K562 (cell line): ENCODE results near the gene GPRIN1. TPM values are rescaled to one million over a fixed set of nuclear protein-coding genes. Genes with fewer than 3 reads are reported as not detected.

Experiments
- ATAC-seq: fragments of 200-7000 bp; cut with Tn5 transposase; 3 replicates; pipeline ENCODE4 v1.9.1; 2020; ENCODE audit warnings: moderate library complexity
- BruUV-seq: library from RNA; stranded (reverse); fragments of 400-500 nt; replicated peaks from 2 replicates; lab custom pipeline; 2021; lab: Mats Ljungman, UMichigan
- CTCF ChIA-PET: fragments of 300-600 bp; formaldehyde crosslinking; extraction: SDS; loops from one replicate; lab custom pipeline; 2021; ENCODE audit warnings: low intra/inter-chr PET ratio; lab: Yijun Ruan, JAX
- POLR2A ChIA-PET: fragments of 300-600, 350-650 bp; sonication (Branson Sonifier 250); formaldehyde crosslinking; extraction: SDS; loops from one replicate; lab custom pipeline; 2021; ENCODE audit warnings: antibody characterized with exemption, inconsistent platforms; lab: Yijun Ruan, JAX
- DNase-seq, 4 experiments: peaks; one replicate each; pipeline versions ENCODE4 v3.0.0 to v3.0.0-alpha.2; 2011 to 2018; ENCODE audit warnings: low spot score in 3 of 4, mixed read lengths in 3 of 4; ENCODE audit errors: extremely low read depth in 1 of 4
- FAIRE-seq: peaks from 2 replicates; lab custom pipeline; 2011; peaks lifted over from hg19 to GRCh38; lab: Jason Lieb, UNC
- H2AFZ ChIP-seq: 2 replicates; pipeline ENCODE4 v1.6.0; 2011; ENCODE audit warnings: low read depth, low read length, control low read depth, inconsistent platforms
- H3K27ac ChIP-seq: fragments of 200-600 bp; 3 replicates; pipeline ENCODE4 v1.8.0; 2011; ENCODE audit warnings: low read depth, mild to moderate bottlenecking, control low read depth, inconsistent platforms, low read length, moderate library complexity, mixed read lengths; ENCODE audit errors: extremely low read depth
- H3K27me3 ChIP-seq, 2 experiments: fragments of 300-600 bp in 1 of 2; 2 replicates in 1 of 2; 3 replicates in 1 of 2; pipeline versions ENCODE4 v1.6.0 to v1.8.0; 2011; ENCODE audit warnings: inconsistent platforms in 2 of 2, low read length in 2 of 2, mild to moderate bottlenecking in 1 of 2, mixed read lengths in 1 of 2, moderate library complexity in 1 of 2; ENCODE audit not compliant: control insufficient read depth in 2 of 2, insufficient read depth in 2 of 2
- H3K36me3 ChIP-seq: fragments of 300-600 bp; 3 replicates; pipeline ENCODE4 v1.8.0; 2011; ENCODE audit warnings: mild to moderate bottlenecking, low read length, inconsistent platforms; ENCODE audit not compliant: control insufficient read depth, insufficient read depth
- H3K4me1 ChIP-seq, 2 experiments: fragments of 200-600 bp in 1 of 2; replicated peaks in 1 of 2; 2 replicates in 1 of 2; 3 replicates in 1 of 2; pipeline versions ENCODE4 v1.5.1 to v1.8.0; 2011; ENCODE audit warnings: inconsistent platforms in 2 of 2, low read length in 2 of 2, mild to moderate bottlenecking in 1 of 2, mixed read lengths in 1 of 2, moderate library complexity in 1 of 2; ENCODE audit not compliant: control insufficient read depth in 2 of 2, insufficient read depth in 2 of 2
- H3K4me2 ChIP-seq: 2 replicates; pipeline ENCODE4 v1.6.1; 2011; ENCODE audit warnings: low read length, control low read depth, inconsistent platforms, mixed read lengths; ENCODE audit not compliant: insufficient read depth
- H3K4me3 ChIP-seq: fragments of 200-600 bp; sonication (generic), shearing (Covaris generic); 2 replicates; pipeline ENCODE4 v1.5.1; 2016; ENCODE audit warnings: control low read depth, inconsistent platforms
- H3K79me2 ChIP-seq: fragments of 200-600 bp; 3 replicates; pipeline ENCODE4 v1.8.0; 2011; ENCODE audit warnings: low read length, inconsistent platforms; ENCODE audit not compliant: control insufficient read depth, insufficient read depth
- H3K9ac ChIP-seq, 2 experiments: 2 replicates each; pipeline versions ENCODE4 v1.6.0 to v1.6.1; 2011; ENCODE audit warnings: low read depth in 2 of 2, low read length in 2 of 2, control low read depth in 1 of 2, inconsistent platforms in 1 of 2, mild to moderate bottlenecking in 1 of 2, mixed read lengths in 1 of 2; ENCODE audit not compliant: insufficient read depth in 1 of 2
- H3K9me1 ChIP-seq: one replicate; pipeline ENCODE4 v1.6.0; 2011; ENCODE audit warnings: inconsistent platforms, mild to moderate bottlenecking, low read length, moderate library complexity; ENCODE audit not compliant: control insufficient read depth, insufficient read depth
- H3K9me3 ChIP-seq: replicated peaks from 2 replicates; pipeline ENCODE4 v1.5.1; 2011; ENCODE audit warnings: low read depth, low read length, inconsistent platforms; ENCODE audit not compliant: control insufficient read depth, insufficient read depth
- H4K20me1 ChIP-seq: replicated peaks from 2 replicates; pipeline ENCODE4 v1.6.1; 2011; ENCODE audit warnings: low read length, inconsistent platforms, mixed read lengths; ENCODE audit not compliant: control insufficient read depth, insufficient read depth
- CREB1 ChIP-seq, 2 experiments: sonication (generic) in 1 of 2; formaldehyde crosslinking in 1 of 2; IDR thresholded peaks; 2 replicates each; pipeline versions ENCODE4 v1.6.1 to v1.8.0; 2012 to 2022; ENCODE audit warnings: inconsistent platforms in 1 of 2, mild to moderate bottlenecking in 1 of 2, missing genetic modification reagents in 1 of 2, moderate library complexity in 1 of 2
- CTBP1 ChIP-seq: fragments of 450-650 bp; IDR thresholded peaks from 2 replicates; pipeline ENCODE4 v1.6.1; 2016; ENCODE audit warnings: borderline replicate concordance
- E2F3 ChIP-seq: fragments of 250-450 bp; sonication (Bioruptor Pico); IDR thresholded peaks from 2 replicates; pipeline ENCODE4 v1.4.0; 2020; ENCODE audit warnings: mild to moderate bottlenecking
- HMG20A ChIP-seq: fragments of 450-650 bp; formaldehyde crosslinking; conservative IDR thresholded peaks from 2 replicates; pipeline ENCODE4 v1.4.0; 2020; ENCODE audit warnings: mild to moderate bottlenecking, mixed read lengths
- LCOR ChIP-seq: sonication (generic); formaldehyde crosslinking; IDR thresholded peaks from 2 replicates; pipeline ENCODE4 v1.8.0; 2022; ENCODE audit warnings: mild to moderate bottlenecking, missing genetic modification reagents
- MYC ChIP-seq, 2 experiments: fragments of 250-450 bp in 1 of 2; sonication (Bioruptor Pico) in 1 of 2; IDR thresholded peaks; 2 replicates each; pipeline versions ENCODE4 v1.5.1 to v1.6.1; 2012 to 2021; ENCODE audit warnings: low read depth in 2 of 2, borderline replicate concordance in 1 of 2, improper control_type of control experiment in 1 of 2, low read length in 1 of 2, mild to moderate bottlenecking in 1 of 2, moderate library complexity in 1 of 2
- NFE2L1 ChIP-seq: fragments of 450-650 bp; IDR thresholded peaks from 2 replicates; pipeline ENCODE4 v1.6.1; 2016; ENCODE audit warnings: missing genetic modification characterization, low read depth, mild to moderate bottlenecking, missing compliant biosample characterization, moderate library complexity, borderline replicate concordance
- NR3C1 ChIP-seq: sonication (generic); formaldehyde crosslinking; IDR thresholded peaks from 2 replicates; pipeline ENCODE4 v1.8.1; 2022; ENCODE audit warnings: missing genetic modification reagents
- POLR2A ChIP-seq: fragments of 450-650 bp; conservative IDR thresholded peaks from 2 replicates; pipeline ENCODE4 v1.6.1; 2016
- PTBP1 ChIP-seq: fragments of 200-400 bp; formaldehyde crosslinking; IDR thresholded peaks from 2 replicates; pipeline ENCODE4 v1.6.1; 2017; ENCODE audit warnings: low read depth, low read length
- RB1 ChIP-seq: fragments of 450-650 bp; IDR thresholded peaks from 2 replicates; pipeline ENCODE4 v1.6.1; 2017; ENCODE audit warnings: low read depth, mild to moderate bottlenecking
- RCOR1 ChIP-seq, 2 experiments: IDR thresholded peaks; 2 replicates each; pipeline ENCODE4 v1.6.1; 2012; ENCODE audit warnings: low read depth in 2 of 2, low read length in 2 of 2, borderline replicate concordance in 1 of 2, improper control_type of control experiment in 1 of 2
- WHSC1 ChIP-seq: IDR thresholded peaks from one replicate; pipeline ENCODE4 v1.6.1; 2012; ENCODE audit warnings: low read length, control low read depth, inconsistent platforms
- ZFP36 ChIP-seq: fragments of 150-350 bp; IDR thresholded peaks from 2 replicates; pipeline ENCODE4 v1.6.1; 2018; ENCODE audit warnings: low read length, low read depth; ENCODE audit not compliant: partially characterized antibody
- ZNF764 ChIP-seq: fragments of 250-450 bp; sonication (Bioruptor Pico); IDR thresholded peaks from 2 replicates; pipeline ENCODE4 v1.4.0; 2020; ENCODE audit warnings: low read depth, mild to moderate bottlenecking, moderate library complexity
- WGBS: fragments of 100-300 bp; shearing (Covaris generic); methylation state at CpG from one replicate; pipeline ENCODE4 v1.1.6; 2016; ENCODE audit warnings: low coverage, mixed read lengths; ENCODE audit not compliant: insufficient coverage; ENCODE audit errors: missing lambda C conversion rate; 5-methylcytosine and 5-hydroxymethylcytosine counted together
- in situ Hi-C: fragments of 300-500 bp; cut with MboI; formaldehyde crosslinking; loops from 4 replicates; pipeline ENCODE4 v1.15.0; 2018; ENCODE audit warnings: inconsistent platforms, mixed read lengths
- intact Hi-C: fragments of 100-400 bp; cut with micrococcal nuclease; formaldehyde crosslinking; loops from 2 replicates; pipeline ENCODE4 v1.14.2; 2022
- polyA plus RNA-seq, 8 experiments: library from polyadenylated mRNA; depleted of rRNA in 4 of 8; stranded (reverse) in 5 of 8; unstranded in 3 of 8; fragments of >200 nt; fragmentation: Nextera tagmentation in 2 of 8; fragmentation: Illumina TruSeq in 1 of 8; extraction: Ambion mirVana in 2 of 8; extraction: Trizol in 1 of 8; gene quantifications; 2 replicates each; pipeline versions ENCODE4 v1.2.1 to v1.2.3, GENCODE V29; 2011 to 2014; ENCODE audit warnings: inconsistent platforms in 1 of 8, missing spikeins in 1 of 8
- total RNA-seq, 7 experiments: library from RNA; depleted of rRNA in 6 of 7; stranded (reverse); fragments of >200 nt in 6 of 7; fragmentation: Illumina TruSeq in 2 of 7; extraction: Trizol in 2 of 7; gene quantifications; 2 replicates each; pipeline versions ENCODE4 v1.2.1 to v1.2.3, GENCODE V29; 2011 to 2021; ENCODE audit warnings: low replicate concordance in 1 of 7
- TF ChIP-seq, protein P1 (sequence below): sonication (generic); formaldehyde crosslinking; IDR thresholded peaks from 2 replicates; pipeline ENCODE4 v1.9.0; 2022; ENCODE audit warnings: mild to moderate bottlenecking, missing genetic modification reagents
- TF ChIP-seq, protein P2 (sequence below): fragments of 450-650 bp; IDR thresholded peaks from 2 replicates; pipeline ENCODE4 v1.7.1; 2018; ENCODE audit warnings: mild to moderate bottlenecking, low read depth; ENCODE audit not compliant: partially characterized antibody
- TF ChIP-seq, protein P3 (sequence below): sonication (generic); formaldehyde crosslinking; IDR thresholded peaks from 2 replicates; pipeline ENCODE4 v1.8.0; 2022; ENCODE audit warnings: missing genetic modification reagents, mild to moderate bottlenecking, moderate library complexity, borderline replicate concordance

Gene GPRIN1
- total and polyA plus RNA-seq, 9 of the 15 experiments (the other 6 are each of a cell fraction or from before 2014, with no cell fraction given) = 0.15 to 11.6 (median 4.4) TPM

DNA sequence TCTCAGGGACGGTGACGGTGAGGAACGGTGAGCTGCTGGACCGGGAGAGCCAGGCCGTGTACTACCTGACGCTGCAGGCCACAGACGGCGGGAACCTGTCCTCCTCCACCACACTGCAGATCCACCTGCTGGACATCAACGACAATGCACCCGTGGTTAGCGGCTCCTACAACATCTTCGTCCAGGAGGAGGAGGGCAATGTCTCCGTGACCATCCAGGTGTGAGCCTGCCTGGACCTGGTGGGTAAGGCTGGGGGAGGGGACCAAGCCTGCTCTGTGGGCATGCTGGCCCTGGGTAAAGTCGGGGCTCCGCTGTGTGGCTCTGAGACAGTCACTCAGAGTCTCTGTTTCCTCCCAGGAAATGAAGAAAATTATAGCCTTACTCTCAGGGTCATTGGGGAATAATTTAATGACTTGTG lies 31.6 kb downstream of the GPRIN1 start:
- no peaks in the 10 kb centered on the region for H3K9me3 ChIP-seq
- peak overlapping the region in 1 of 2 experiments; percentile 66; a peak in 1 of 4 replicates for H3K9ac ChIP-seq
- ChIA-PET CTCF (interaction anchor here (0.5 to 1.3 kb wide), 3 partner anchors 11 to 441 kb away, joined by 3 to 5 read pairs (median 3); no protein-coding TSS in a partner anchor), POLR2A (interaction anchor here (0.6 kb wide), 1 partner anchor 208 kb away, joined by 3 read pairs; no protein-coding TSS in a partner anchor)
- 4% methylated on average over 14 of the region's 15 CpGs for WGBS
- in situ Hi-C loops (loop anchor here (25.0 kb wide), 1 partner anchor 841 kb away; no protein-coding TSS in a partner anchor), intact Hi-C loops (loop anchor here (10.0 kb wide), 1 partner anchor 66 kb away; the partner anchor contains the start of gene TSPAN17)
- ATAC-seq (peak; percentile 87), DNase-seq (peak; percentile 80 to 84 (median 84)), FAIRE-seq (peak; percentile 94)
- H2AFZ ChIP-seq = peak overlapping the region; percentile 58; the same call in 1 of the 2 replicates
- no peak overlapping the region for H3K4me3 ChIP-seq
- peaks cover 0 to 38% of the 10 kb centered on the region in 2 experiments; a peak in 3 of 5 replicates for H3K4me1 ChIP-seq
- H3K36me3 ChIP-seq = no peaks in the 10 kb centered on the region
- H3K4me2 ChIP-seq = 0 out of 2 replicates have a peak overlapping the region, but pooled peaks have one; percentile 6
- no peak overlapping the region for H3K27ac ChIP-seq
- H3K79me2 ChIP-seq = no peaks in the 10 kb centered on the region
- H3K27me3 ChIP-seq = peaks cover 9 to 28% of the 10 kb centered on the region in 2 experiments; a peak in 4 of 5 replicates
- no peaks in the 10 kb centered on the region; the same call in 1 of the 2 replicates for H4K20me1 ChIP-seq
- no peaks in the 10 kb centered on the region for H3K9me1 ChIP-seq
- BruUV-seq = no TSS peak
- TF ChIP-seq RB1 = peak; percentile 99
- peak; percentile 93 for TF ChIP-seq ZNF764 (CRISPR knock-in tag)
- TF ChIP-seq, protein P1, sequence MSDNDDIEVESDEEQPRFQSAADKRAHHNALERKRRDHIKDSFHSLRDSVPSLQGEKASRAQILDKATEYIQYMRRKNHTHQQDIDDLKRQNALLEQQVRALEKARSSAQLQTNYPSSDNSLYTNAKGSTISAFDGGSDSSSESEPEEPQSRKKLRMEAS (CRISPR knock-in tag) = peak; percentile 40; the same call in 1 of the 2 replicates
- TF ChIP-seq WHSC1 = no peak
- TF ChIP-seq, protein P2, sequence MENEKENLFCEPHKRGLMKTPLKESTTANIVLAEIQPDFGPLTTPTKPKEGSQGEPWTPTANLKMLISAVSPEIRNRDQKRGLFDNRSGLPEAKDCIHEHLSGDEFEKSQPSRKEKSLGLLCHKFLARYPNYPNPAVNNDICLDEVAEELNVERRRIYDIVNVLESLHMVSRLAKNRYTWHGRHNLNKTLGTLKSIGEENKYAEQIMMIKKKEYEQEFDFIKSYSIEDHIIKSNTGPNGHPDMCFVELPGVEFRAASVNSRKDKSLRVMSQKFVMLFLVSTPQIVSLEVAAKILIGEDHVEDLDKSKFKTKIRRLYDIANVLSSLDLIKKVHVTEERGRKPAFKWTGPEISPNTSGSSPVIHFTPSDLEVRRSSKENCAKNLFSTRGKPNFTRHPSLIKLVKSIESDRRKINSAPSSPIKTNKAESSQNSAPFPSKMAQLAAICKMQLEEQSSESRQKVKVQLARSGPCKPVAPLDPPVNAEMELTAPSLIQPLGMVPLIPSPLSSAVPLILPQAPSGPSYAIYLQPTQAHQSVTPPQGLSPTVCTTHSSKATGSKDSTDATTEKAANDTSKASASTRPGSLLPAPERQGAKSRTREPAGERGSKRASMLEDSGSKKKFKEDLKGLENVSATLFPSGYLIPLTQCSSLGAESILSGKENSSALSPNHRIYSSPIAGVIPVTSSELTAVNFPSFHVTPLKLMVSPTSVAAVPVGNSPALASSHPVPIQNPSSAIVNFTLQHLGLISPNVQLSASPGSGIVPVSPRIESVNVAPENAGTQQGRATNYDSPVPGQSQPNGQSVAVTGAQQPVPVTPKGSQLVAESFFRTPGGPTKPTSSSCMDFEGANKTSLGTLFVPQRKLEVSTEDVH = peak; percentile 96
- peak; percentile 76 for TF ChIP-seq CTBP1
- TF ChIP-seq E2F3 (CRISPR knock-in tag) = 0 out of 2 replicates have a peak, but pooled peaks have one; percentile 49
- peak in 1 of 2 experiments; percentile 47; a peak in 1 of 4 replicates for TF ChIP-seq RCOR1 (IDR thresholded peaks at IDR 0.05; ENCODE audit: borderline replicate concordance in 1 of 2, low read depth in 2 of 2, low read length in 2 of 2)
- no peak for TF ChIP-seq CREB1 (IDR thresholded peaks at IDR 0.05)
- TF ChIP-seq CREB1 (CRISPR knock-in tag; IDR thresholded peaks at IDR 0.05) = no peak
- TF ChIP-seq PTBP1 = no peak
- no peak for TF ChIP-seq NFE2L1 (tag)
- TF ChIP-seq MYC (IDR thresholded peaks at IDR 0.05; ENCODE audit: low read depth, low read length) = 0 out of 2 replicates have a peak, but pooled peaks have one; percentile 34
- no peak for TF ChIP-seq MYC (CRISPR knock-in tag; IDR thresholded peaks at IDR 0.05; ENCODE audit: borderline replicate concordance, low read depth)
- TF ChIP-seq POLR2A = no peak
- TF ChIP-seq, protein P3, sequence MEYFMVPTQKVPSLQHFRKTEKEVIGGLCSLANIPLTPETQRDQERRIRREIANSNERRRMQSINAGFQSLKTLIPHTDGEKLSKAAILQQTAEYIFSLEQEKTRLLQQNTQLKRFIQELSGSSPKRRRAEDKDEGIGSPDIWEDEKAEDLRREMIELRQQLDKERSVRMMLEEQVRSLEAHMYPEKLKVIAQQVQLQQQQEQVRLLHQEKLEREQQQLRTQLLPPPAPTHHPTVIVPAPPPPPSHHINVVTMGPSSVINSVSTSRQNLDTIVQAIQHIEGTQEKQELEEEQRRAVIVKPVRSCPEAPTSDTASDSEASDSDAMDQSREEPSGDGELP (CRISPR knock-in tag) = peak; percentile 35; the same call in 1 of the 2 replicates
- no peak for TF ChIP-seq HMG20A (CRISPR knock-in tag)
- no peak for TF ChIP-seq NR3C1
- no peak for TF ChIP-seq LCOR
- TF ChIP-seq ZFP36 = peak; percentile 26
